Erythroblast (primary cell): ENCODE measurements around the gene TJP1.
"Not testable (repeated sequence)": the region's sequence is repeated elsewhere in the genome, so short reads cannot be mapped to it uniquely, and the experiment has no call there.

Experiments
- DNase-seq, 2 experiments: peaks; one replicate each; lab custom pipeline; 2025; lab: John Stamatoyannopoulos, UW
- GATA1 ChIP-seq: IDR thresholded peaks from 2 replicates; pipeline ENCODE4 v1.6.1; 2011; ENCODE audit warnings: low read depth, mild to moderate bottlenecking, control low read depth, low read length, moderate library complexity
- POLR2A ChIP-seq: IDR thresholded peaks from 2 replicates; pipeline ENCODE4 v1.6.1; 2011; ENCODE audit warnings: mild to moderate bottlenecking, low read length

TJP1 gene

DNA sequence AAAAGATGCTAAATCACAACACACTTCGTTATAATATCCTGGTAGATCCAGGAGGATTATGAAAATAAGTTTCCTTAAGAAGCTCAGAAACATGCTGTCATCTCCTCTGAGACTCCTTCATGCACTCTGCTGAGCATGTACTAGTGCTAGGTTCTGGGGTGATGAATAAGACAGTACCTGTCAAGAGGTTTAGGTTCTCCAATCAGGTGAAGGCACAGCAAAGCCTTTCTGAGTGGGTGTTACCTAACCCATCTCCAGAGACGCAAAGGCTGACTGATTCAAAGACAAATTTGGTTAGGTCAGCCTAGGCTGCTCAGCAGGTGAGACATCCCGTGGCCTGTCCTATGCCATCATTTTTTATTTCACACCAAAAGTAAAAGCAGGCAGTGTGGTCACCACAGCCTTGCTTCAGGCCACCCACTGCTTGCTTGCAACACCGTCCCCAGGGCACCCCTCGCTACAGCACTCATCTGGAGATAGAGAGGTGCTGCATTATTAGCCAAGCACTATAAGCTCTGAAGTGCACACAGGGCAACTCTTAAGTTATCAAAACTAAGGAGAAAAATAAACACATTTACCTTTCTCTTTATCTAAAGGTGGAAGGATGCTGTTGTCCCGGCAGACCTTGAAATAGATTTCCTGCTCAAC is 117.2 kb downstream of the TJP1 start:
- no peak for TF ChIP-seq POLR2A
- no peak for TF ChIP-seq GATA1
- DNase-seq = no peak

DNA sequence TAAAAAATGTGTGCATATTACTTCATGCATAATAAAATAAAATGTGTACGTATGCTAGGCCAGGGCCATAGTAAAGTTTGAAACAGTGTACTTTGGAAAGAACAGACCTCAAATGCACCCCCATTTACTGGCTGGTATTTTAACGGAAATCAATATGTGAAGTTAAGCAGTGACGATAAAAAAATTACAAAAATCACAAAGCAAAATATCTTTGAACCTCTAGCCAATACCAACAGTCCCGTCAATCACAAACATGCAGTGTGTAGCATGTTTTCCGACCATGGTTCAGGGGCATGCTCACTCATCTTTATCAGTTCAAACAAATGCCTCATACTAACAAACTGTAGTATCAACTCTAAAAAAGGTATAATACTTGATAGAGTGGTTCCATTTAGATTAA is 121.1 kb downstream of the TJP1 start:
- TF ChIP-seq POLR2A = no peak
- no peak for TF ChIP-seq GATA1
- no peak for DNase-seq

DNA sequence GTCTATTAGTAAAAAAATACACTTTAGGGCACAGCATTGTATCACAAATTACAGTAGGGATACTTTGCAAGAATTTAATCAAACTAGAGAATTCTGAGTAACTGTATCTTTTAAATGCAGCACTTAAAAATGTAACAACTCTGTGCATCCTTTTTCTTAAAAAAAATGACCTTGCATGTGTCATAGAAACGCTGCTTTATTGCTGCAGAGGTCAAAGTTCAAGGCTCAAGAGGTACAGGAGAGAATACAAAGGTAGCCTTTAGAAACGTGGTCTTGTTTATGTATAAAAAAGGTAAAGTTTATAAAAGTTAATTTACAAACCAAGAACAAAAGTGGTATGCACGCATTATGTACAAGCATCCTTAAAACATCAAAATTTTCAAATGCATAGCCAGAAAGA is 122.0 kb downstream of the TJP1 start:
- DNase-seq = no peak
- TF ChIP-seq GATA1 (no peak), POLR2A (no peak)

DNA sequence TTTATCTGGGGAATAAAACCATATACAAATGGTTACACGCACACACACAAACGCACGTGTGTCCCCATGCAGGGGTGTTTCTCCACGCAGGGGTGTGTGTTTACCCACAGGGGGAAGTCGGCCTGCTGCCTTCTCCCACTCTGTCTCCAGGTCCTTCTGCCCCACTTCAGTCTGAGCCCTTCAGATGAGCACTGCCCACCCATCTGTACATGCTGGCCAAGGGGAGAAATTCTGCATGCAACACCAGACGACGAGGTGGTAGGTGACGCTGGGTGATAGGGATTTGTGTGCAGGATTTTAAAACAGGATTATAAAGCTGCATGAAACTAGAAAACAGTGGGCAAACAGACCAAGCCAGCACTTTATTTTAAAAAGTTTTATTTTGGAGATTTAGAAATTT is 122.5 kb downstream of the TJP1 start:
- TF ChIP-seq GATA1 (no peak), POLR2A (no peak)
- no peak for DNase-seq

DNA sequence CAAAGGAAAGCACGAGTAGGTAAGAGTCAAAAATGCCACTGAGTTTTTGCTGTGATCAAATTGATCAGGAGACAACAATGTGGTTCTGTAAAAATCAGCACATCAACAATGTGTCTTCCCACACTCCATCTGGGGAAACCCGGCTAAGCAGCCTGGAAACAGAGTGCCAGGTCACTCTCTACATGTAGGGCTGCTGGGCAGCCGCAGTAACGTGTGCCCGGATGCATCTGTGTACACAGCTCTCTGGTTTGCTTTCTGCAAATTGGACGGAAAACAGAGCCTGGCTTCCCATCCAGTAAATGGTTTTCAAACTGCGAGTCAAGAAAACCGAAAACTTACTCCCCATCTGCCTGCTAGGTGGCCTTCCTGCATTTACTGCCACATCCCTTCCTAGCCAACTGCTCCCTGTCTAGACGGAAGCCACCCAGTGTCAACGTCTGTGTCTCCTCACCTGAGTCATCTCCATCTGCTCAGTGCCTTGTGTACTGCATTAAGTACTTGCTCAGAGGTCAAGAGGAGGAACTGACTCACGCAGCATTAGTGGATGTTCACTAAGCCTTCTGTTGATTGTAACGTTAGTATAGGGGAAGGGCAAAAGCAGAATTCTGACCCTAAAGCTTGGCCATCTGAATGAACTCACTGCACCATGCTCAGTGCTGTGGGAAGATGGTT is 124.1 kb downstream of the TJP1 start:
- DNase-seq = no peak
- TF ChIP-seq POLR2A (no peak), GATA1 (no peak)

DNA sequence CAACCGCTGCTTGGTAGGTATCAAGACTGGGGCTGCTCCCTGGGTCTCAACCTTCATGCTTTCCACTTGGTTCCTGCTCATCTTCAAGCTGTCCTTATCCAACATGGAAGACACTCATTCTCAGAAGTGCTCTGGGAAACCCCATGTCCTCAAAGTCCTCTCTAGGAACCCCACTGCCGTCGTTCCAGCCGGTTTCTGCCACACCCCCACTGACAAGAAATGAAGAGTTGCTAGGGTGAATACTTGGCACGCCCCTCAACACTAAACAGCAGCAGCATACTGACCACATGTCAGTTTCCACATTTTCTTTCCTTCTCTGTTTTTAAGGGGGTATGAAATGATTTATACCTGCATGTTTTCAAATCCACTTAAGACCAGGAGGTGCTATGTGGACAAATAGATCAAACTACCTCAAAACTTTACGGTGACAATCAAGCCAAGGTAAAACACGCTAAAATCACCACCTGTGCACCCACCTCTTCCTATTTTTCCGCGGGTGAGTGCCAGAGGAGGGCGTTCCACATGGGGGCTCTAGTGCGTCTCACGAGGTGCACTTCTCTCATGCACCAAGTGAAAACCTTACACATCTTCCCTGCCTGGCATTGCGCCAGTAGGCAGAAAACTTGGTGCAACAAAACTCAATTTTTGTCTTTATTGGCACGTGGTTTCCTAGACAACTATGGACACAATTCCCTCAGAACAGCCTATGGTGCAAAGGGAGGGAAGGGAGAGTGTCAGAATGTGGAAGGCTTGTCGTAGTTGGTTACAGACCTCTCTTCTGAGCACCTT is 125.1 kb downstream of the TJP1 start:
- no peak for TF ChIP-seq POLR2A
- no peak for TF ChIP-seq GATA1
- no peak for DNase-seq

DNA sequence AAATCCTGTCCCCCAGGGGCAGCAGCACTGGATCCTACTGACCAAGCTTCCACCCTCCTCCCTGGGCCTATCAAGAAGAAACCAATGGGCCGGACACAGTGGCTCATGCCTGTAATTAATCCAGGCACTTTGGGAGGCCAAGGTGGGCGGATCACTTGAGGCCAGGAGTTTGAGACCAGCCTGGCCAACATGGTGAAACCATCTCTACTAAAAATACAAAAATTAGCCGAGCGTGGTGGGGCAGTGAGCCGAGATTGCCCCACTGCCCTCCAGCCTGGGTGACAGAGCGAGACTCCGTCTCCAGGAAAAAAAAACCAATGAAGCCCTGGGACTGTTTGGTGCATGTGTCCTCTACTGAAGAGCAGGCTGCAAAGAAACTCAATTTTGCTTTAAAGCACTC is 125.8 kb downstream of the TJP1 start:
- DNase-seq = not testable (repeated sequence)

DNA sequence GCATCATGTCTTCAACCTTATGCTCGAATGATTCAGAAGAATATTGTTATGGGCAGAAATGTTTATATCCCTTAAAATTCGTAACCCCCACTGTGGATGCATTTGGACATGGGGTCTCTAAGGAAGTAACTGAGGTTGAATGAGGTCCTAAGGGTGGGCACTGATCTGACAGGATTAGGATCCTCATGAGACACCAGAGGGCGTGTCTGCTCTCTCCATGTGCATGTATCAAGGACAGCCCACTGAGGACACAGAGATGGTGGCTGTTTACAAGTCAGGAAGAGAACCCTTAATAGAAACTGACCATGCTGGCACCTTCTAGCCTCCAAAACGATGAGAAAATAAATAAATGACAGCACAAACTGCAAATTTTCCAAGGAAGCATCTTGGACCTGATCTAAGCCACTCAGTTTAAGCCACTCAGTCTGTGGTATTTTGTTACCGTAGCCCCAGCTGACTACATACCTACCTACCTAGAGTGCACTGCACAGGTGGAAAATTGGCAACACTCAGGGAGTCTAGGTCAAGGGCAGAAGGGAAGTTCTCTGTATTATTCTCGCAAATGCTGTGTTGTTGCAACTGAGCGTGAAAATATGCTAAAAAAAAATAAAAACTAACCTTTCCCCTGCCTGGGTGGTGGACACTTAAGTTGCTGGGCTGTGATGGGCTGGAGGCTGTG is 126.6 kb downstream of the TJP1 start:
- TF ChIP-seq GATA1 (no peak), POLR2A (no peak)
- peak in 1 of 2 experiments; percentile 6 for DNase-seq

DNA sequence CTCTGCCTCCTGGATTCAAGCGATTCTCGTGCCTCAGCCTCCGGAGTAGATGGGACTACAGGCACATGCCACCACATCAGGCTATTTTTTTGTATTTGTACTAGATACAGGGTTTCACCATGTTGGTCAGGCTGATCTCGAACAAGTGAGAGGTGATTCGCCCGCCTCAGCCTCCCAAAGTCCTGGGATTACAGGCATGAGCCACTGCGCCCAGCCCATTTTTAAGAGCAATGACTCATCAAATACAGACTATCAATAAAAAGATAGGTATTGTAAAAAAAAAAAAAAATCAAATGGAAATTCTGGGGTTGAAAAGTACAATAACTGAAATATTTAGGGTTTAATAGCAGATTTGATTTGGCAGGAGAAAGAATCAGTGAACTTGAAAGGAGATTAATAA is 129.0 kb downstream of the TJP1 start:
- TF ChIP-seq GATA1 (no peak), POLR2A (no peak)

DNA sequence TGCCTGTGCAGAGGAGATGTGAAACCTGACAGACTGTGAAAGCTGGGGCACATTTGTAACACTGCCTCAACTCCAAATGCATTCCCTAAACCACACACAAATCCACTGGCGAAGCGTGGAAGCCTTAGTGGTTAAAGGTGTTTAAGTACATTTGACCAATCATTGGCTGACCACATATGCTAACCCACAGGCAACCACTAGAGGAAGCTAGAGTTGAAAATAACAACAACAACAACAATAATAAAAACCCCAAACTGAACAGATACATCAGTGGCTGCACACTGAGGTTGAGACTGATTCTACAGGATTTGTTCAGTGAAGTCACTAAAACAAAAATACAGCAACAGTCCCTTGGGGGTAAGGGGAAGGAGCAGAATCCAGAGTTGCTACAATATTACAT is 129.7 kb downstream of the TJP1 start:
- TF ChIP-seq POLR2A (no peak), GATA1 (no peak)
- no peak for DNase-seq

More for the DNA sequence above, 129.0 kb downstream of the TJP1 start:
- DNase-seq = no peak

DNA sequence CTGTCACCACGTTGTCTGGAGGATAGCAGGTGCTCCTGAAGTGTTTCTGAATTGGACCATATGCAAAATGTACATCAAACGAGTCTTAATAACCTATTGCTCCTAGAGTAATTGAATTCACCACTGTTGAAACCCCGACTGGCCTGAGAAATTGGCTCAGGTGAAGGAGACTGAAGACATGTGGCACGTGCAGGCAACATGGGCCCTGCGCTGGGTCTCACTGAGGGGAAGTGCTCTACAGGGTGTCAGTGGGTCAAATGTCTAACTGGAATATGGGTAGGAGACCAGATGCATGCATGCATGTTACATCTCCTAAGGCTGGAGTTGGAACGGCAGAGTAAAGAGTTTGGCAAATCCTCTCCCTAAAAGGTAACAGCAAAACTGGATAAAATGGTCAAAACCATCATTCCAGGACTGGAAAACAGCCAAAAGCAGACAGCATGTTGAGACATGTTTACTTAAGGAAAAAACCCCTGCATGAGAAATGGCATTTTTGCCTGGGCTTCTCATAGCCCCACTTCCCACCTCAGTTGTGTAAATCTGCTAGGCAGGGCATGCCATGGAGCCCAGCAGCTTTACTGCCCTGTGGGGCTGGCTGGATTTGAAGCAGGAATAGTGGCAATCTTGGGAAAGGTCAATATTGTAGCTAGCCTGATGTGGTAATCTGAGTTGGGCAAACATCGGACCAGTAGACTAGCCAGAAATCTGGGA is 131.3 kb downstream of the TJP1 start:
- no peak for DNase-seq
- TF ChIP-seq GATA1 (no peak), POLR2A (no peak)

DNA sequence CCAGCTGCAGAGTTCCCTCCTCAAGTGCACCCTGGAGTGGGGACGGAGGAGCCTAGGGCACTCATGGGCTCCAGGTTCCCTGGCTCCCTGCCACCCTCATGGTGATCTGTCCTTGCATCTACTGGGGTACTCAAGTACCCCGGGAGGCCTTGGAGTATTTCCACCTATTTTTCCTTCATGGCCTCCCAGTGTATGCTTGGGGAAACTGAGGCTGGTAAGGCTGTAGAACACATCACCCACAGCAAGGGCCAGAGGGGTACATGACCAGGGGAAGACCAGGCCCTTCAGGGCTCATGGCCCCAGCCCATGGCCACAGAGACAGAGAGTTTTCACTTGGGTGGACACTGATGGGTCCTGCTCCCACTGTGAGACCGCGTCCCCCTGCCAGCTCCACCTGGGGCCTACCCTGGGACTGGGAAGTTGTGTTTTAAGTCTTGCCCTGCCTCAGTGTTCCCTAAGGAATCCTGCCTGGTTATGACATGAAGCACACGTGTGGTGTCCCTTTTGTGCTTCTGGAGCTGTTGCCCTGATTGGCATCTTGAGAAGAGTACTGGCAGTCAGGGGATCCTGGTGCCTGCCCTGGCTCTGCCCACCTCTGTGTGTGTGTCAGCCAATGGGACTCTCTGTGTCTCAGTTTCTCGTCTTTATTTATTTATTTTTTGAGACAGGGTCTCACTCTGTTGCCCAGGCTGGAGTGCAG is 132.8 kb downstream of the TJP1 start:
- no peak for DNase-seq
- TF ChIP-seq POLR2A = no peak
- TF ChIP-seq GATA1 = no peak

DNA sequence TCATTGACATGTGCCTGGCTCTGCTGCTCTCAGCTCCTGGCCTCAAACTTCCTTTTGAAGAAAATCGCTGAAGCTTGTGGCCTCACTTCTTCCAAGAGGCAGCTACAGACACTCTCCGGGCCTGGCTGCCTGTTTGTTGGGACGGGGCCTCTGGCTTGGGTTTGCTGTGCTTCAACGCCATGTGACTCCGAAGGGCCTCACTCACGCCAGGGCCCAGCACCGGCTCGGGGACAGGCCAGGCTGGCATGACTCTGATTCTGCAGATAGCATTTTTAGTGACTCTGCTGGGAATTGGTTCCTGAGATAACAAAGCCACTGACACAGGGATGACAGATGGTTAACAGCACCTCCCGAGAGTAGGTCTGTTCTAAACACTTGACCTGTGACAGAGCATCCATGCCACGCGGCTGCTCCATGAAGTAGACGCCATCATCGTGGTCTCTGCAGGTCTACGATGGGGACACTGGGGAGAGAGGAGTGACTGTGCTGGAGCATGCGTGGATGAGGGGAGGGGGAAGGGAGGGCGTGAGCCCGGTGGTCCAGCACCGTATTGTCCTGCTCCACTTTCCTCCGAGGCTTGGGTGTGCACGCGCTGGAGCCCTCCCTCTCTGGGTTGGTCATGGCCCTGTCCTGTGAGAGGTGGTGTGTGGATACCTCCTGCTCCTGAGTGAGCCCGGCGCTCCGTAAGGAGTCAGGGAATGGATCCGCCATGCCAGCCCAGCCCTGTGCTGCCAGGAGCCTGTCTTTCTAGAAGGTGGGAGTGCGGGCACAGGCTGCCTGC is 133.6 kb downstream of the TJP1 start:
- DNase-seq = no peak
- TF ChIP-seq GATA1 = no peak
- TF ChIP-seq POLR2A = no peak
